Endothelial cell of umbilical vein (primary cell): ENCODE results near the gene SENP6.

Experiments
- CTCF ChIP-seq, 2 donors: IDR thresholded peaks; 1 replicate in 1 of 2; 2 replicates in 1 of 2; pipeline ENCODE4 v1.5.1; 2011; ENCODE audit warnings: low read length in 2 of 2, mild to moderate bottlenecking in 2 of 2, moderate library complexity in 2 of 2, control low read depth in 1 of 2, inconsistent platforms in 1 of 2, low read depth in 1 of 2; ENCODE audit not compliant: insufficient read depth in 1 of 2; ENCODE audit errors: extremely low read depth in 1 of 2
- EZH2 ChIP-seq: IDR thresholded peaks from 2 replicates; pipeline ENCODE4 v1.6.1; 2012; ENCODE audit warnings: borderline replicate concordance, low read depth, mild to moderate bottlenecking, moderate library complexity, low read length, inconsistent platforms; ENCODE audit not compliant: severe bottlenecking
- FOS ChIP-seq: IDR thresholded peaks from 2 replicates; pipeline ENCODE4 v1.6.1; 2011; ENCODE audit warnings: mild to moderate bottlenecking, low read length, moderate library complexity, borderline replicate concordance; ENCODE audit not compliant: insufficient read depth
- JUN ChIP-seq: IDR thresholded peaks from 2 replicates; pipeline ENCODE4 v1.6.1; 2011; ENCODE audit warnings: borderline replicate concordance, low read depth; ENCODE audit not compliant: insufficient read length, insufficient read depth
- MYC ChIP-seq: IDR thresholded peaks from one replicate; pipeline ENCODE4 v1.6.1; 2011; ENCODE audit warnings: mild to moderate bottlenecking, low read depth, low read length
- POLR2A ChIP-seq: IDR thresholded peaks from 2 replicates; pipeline ENCODE4 v1.6.1; 2012; ENCODE audit warnings: low read depth, mild to moderate bottlenecking, control low read depth, low read length
- POLR2AphosphoS5 ChIP-seq: IDR thresholded peaks from 2 replicates; pipeline ENCODE4 v1.6.1; 2012; ENCODE audit warnings: low read depth, mild to moderate bottlenecking, control low read depth, low read length, moderate library complexity; ENCODE audit not compliant: insufficient read depth
- TF ChIP-seq, protein P1 (sequence below): IDR thresholded peaks from 2 replicates; pipeline ENCODE4 v1.6.1; 2011; ENCODE audit not compliant: insufficient read depth, insufficient read length

GRCh38 chr6:75588948-75589347, 12.7 kb upstream of the SENP6 start:
- TF ChIP-seq, protein P1, sequence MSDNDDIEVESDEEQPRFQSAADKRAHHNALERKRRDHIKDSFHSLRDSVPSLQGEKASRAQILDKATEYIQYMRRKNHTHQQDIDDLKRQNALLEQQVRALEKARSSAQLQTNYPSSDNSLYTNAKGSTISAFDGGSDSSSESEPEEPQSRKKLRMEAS, result no peak
- TF ChIP-seq CTCF (IDR thresholded peaks at IDR 0.05; ENCODE audit: extremely low read depth in 1 of 2, insufficient read depth in 1 of 2, low read depth in 1 of 2, low read length in 2 of 2) (no peak), POLR2A (no peak), POLR2AphosphoS5 (no peak), EZH2 (no peak), FOS (no peak), JUN (no peak), MYC (no peak)
